Loucy (cell line): ENCODE measurements around the gene TMEM69.
"Not testable (repeated sequence)": the region's sequence is repeated elsewhere in the genome, so short reads cannot be mapped to it uniquely, and the experiment has no call there.

Experiments used
- EZH2phosphoT487 ChIP-seq: fragments of 200-600 bp; IDR thresholded peaks from 2 replicates; pipeline ENCODE4 v1.6.1; 2018; ENCODE audit warnings: antibody characterized with exemption, mild to moderate bottlenecking, moderate library complexity, borderline replicate concordance
- TF ChIP-seq, protein P1 (sequence below): fragments of 200-600 bp; sonication (generic); conservative IDR thresholded peaks from 2 replicates; pipeline ENCODE4 v1.5.1; 2014; ENCODE audit warnings: mild to moderate bottlenecking, antibody characterized with exemption, low read length

DNA sequence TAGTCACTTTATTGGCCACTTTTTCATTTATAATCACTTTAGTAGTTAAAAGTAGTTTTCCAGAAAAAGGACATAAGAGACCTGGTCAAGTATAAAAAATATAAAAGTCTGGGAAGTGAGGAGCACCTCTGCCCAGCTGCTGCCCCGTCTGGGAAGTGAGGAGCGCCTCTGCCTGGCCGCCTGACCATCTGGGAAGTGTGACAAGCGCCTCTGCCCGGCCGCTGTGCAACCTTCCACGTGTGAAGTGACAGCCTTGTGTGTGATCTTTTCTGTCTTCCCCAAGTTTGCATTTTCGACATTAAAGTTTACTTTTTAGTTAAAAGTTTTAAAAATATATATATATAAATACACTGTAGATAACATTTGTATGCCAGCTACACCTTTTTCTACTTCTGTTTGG is 5.8 kb downstream of the TMEM69 start:
- TF ChIP-seq, protein P1, sequence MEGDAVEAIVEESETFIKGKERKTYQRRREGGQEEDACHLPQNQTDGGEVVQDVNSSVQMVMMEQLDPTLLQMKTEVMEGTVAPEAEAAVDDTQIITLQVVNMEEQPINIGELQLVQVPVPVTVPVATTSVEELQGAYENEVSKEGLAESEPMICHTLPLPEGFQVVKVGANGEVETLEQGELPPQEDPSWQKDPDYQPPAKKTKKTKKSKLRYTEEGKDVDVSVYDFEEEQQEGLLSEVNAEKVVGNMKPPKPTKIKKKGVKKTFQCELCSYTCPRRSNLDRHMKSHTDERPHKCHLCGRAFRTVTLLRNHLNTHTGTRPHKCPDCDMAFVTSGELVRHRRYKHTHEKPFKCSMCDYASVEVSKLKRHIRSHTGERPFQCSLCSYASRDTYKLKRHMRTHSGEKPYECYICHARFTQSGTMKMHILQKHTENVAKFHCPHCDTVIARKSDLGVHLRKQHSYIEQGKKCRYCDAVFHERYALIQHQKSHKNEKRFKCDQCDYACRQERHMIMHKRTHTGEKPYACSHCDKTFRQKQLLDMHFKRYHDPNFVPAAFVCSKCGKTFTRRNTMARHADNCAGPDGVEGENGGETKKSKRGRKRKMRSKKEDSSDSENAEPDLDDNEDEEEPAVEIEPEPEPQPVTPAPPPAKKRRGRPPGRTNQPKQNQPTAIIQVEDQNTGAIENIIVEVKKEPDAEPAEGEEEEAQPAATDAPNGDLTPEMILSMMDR, result not testable (repeated sequence)
- TF ChIP-seq EZH2phosphoT487, result not testable (repeated sequence)
